ENCODE measurements around the gene TTC9C. TPM values are rescaled to one million over a fixed set of nuclear protein-coding genes. Genes with fewer than 3 reads are reported as not detected.

Gene TTC9C
- total RNA-seq, 1 donor from 2014 or later: 49.8 TPM

GRCh38 chr11:62787005-62787759 lies 58.9 kb downstream of the TTC9C start, which contains the start of gene TMEM179B:
TSS of gene TMEM179B (plus strand) at chr11:62787402. CDS start at chr11:62787432, 30 bp downstream.
- intact Hi-C loops (cut with micrococcal nuclease): loop anchor here (1.0 to 2.0 kb wide), 11 partner anchors 16 to 188 kb away; partner anchors contain the start of genes NXF1, POLR2G, STX5 and TAF6L

Other genes with a start within 250 kb of the TTC9C start
- gene AHNAK, start 181.7 kb upstream of the TTC9C start, total RNA-seq: 359 and 362 TPM in 2 replicates
- 1,061 and 1,072 TPM in 2 replicates for gene EEF1G, start 154.6 kb upstream of the TTC9C start, total RNA-seq
- 24.2 and 31.3 TPM in 2 replicates for gene TUT1, start 137.0 kb upstream of the TTC9C start, total RNA-seq
- gene MTA2, start 126.6 kb upstream of the TTC9C start, total RNA-seq: 235 and 238 TPM in 2 replicates
- gene EML3, start 115.7 kb upstream of the TTC9C start, total RNA-seq: 141 and 150 TPM in 2 replicates
- 1.1 and 2.7 TPM in 2 replicates for gene ROM1, start 115.2 kb upstream of the TTC9C start, total RNA-seq
- gene B3GAT3, start 106.5 kb upstream of the TTC9C start, total RNA-seq: 70.6 and 77.1 TPM in 2 replicates
- 285 and 289 TPM in 2 replicates for gene GANAB, start 81.9 kb upstream of the TTC9C start, total RNA-seq
- gene INTS5, start 75.2 kb upstream of the TTC9C start, total RNA-seq: 31.4 and 32.3 TPM in 2 replicates
- 110 and 112 TPM in 2 replicates for gene C11orf98, start 63.3 kb upstream of the TTC9C start, total RNA-seq
- gene CSKMT, start 63.2 kb upstream of the TTC9C start, total RNA-seq: 26.4 and 26.7 TPM in 2 replicates
- gene UQCC3, start 56.8 kb upstream of the TTC9C start, total RNA-seq: 7.8 and 8.0 TPM in 2 replicates
- gene LBHD1, start 56.2 kb upstream of the TTC9C start, total RNA-seq: 18.3 and 20.9 TPM in 2 replicates
- gene UBXN1, start 49.4 kb upstream of the TTC9C start, total RNA-seq: 126 and 127 TPM in 2 replicates
- 0.17 and 0.20 TPM in 2 replicates for gene LRRN4CL, start 39.0 kb upstream of the TTC9C start, total RNA-seq
- gene BSCL2, start 21.1 kb upstream of the TTC9C start, total RNA-seq: 34.4 and 35.0 TPM in 2 replicates
- gene GNG3, start 20.8 kb upstream of the TTC9C start, total RNA-seq: not detected in 2 replicates
- gene HNRNPUL2, start 1.0 kb upstream of the TTC9C start, total RNA-seq: 63.6 and 64.3 TPM in 2 replicates
- gene ZBTB3, start 25.7 kb downstream of the TTC9C start, total RNA-seq: 13.8 and 14.0 TPM in 2 replicates
- gene POLR2G, start 33.1 kb downstream of the TTC9C start, total RNA-seq: 108 and 112 TPM in 2 replicates
- 22.2 and 23.8 TPM in 2 replicates for gene TAF6L, start 42.9 kb downstream of the TTC9C start, total RNA-seq
- gene TMEM179B, start 58.9 kb downstream of the TTC9C start, total RNA-seq: 48.8 and 53.1 TPM in 2 replicates
- gene TMEM223, start 63.5 kb downstream of the TTC9C start, total RNA-seq: 17.6 and 18.4 TPM in 2 replicates
- 97.3 and 97.4 TPM in 2 replicates for gene NXF1, start 77.0 kb downstream of the TTC9C start, total RNA-seq
- gene STX5, start 103.6 kb downstream of the TTC9C start, total RNA-seq: 45.9 and 50.5 TPM in 2 replicates
- not detected in 2 replicates for gene TEX54, start 104.4 kb downstream of the TTC9C start, total RNA-seq
- 81.3 and 82.3 TPM in 2 replicates for gene WDR74, start 111.1 kb downstream of the TTC9C start, total RNA-seq
- gene SLC3A2, start 152.4 kb downstream of the TTC9C start, total RNA-seq: 202 and 204 TPM in 2 replicates
- gene CHRM1, start 192.9 kb downstream of the TTC9C start, total RNA-seq: not detected in 2 replicates